Left ventricle myocardium inferior (tissue), 1 donor: Measurements from ENCODE around the gene WDR86. TPM values are rescaled to one million over a fixed set of nuclear protein-coding genes. Genes with fewer than 3 reads are reported as not detected.

Experiments used
- DNase-seq: peaks from one replicate; pipeline ENCODE4 v3.0.0-alpha.2; 2020
- H3K27ac ChIP-seq: fragments of 200-600 bp; replicated peaks from 2 replicates; pipeline ENCODE4 v1.8.0; 2021
- H3K27me3 ChIP-seq: fragments of 200-600 bp; 2 replicates; pipeline ENCODE4 v1.8.0; 2021; ENCODE audit warnings: low read depth
- H3K36me3 ChIP-seq: fragments of 200-600 bp; 2 replicates; pipeline ENCODE4 v1.8.0; 2021
- H3K4me1 ChIP-seq: fragments of 200-600 bp; 2 replicates; pipeline ENCODE4 v1.8.0; 2021
- H3K4me3 ChIP-seq: fragments of 200-600 bp; 2 replicates; pipeline ENCODE4 v1.8.0; 2021; ENCODE audit warnings: mild to moderate bottlenecking, moderate library complexity
- H3K9me3 ChIP-seq: fragments of 200-600 bp; replicated peaks from 2 replicates; pipeline ENCODE4 v1.8.0; 2021
- CTCF ChIP-seq: fragments of 200-600 bp; IDR thresholded peaks from 2 replicates; pipeline ENCODE4 v1.8.0; 2021; ENCODE audit warnings: antibody characterized with exemption, mild to moderate bottlenecking, borderline replicate concordance
- intact Hi-C: fragments of 100-400 bp; cut with micrococcal nuclease; formaldehyde crosslinking; loops from one replicate; pipeline ENCODE4 v1.11.0; 2022
- total RNA-seq: library from RNA; stranded (reverse); fragmentation: NEBNext Ultra II Directional; extraction: Animal tissue kit (Norgen Biotek cat#: 25700); gene quantifications from one replicate; pipeline ENCODE4 v1.2.1, GENCODE V29; 2021
- donor health status: DM: no; HTN: yes; CAD: no; lungs with severe emphysema.

Gene WDR86
- total RNA-seq, 1 donor from 2014 or later = 0.16 TPM

GRCh38 chr7:151454932-151455530, 45.2 kb upstream of the WDR86 start:
- Histone ChIP-seq H3K36me3 (no peaks in the 10 kb centered on the region), H3K4me1 (peaks cover 12% of the 10 kb centered on the region), H3K27me3 (no peaks in the 10 kb centered on the region), H3K4me3 (no peak overlapping the region), H3K27ac (no peak overlapping the region), H3K9me3 (no peaks in the 10 kb centered on the region)
- no peak for TF ChIP-seq CTCF
- intact Hi-C loops = no loop called here
- DNase-seq = no peak

GRCh38 chr7:151454305-151454704, 44.5 kb upstream of the WDR86 start:
- no peak for DNase-seq
- intact Hi-C loops = no loop called here
- Histone ChIP-seq H3K4me3 (no peak overlapping the region), H3K9me3 (no peaks in the 10 kb centered on the region), H3K36me3 (no peaks in the 10 kb centered on the region), H3K27me3 (no peaks in the 10 kb centered on the region), H3K4me1 (peaks cover 5% of the 10 kb centered on the region), H3K27ac (no peak overlapping the region)
- no peak for TF ChIP-seq CTCF

GRCh38 chr7:151453326-151453791, 43.5 kb upstream of the WDR86 start:
- H3K27ac ChIP-seq = no peak overlapping the region
- H3K27me3 ChIP-seq = no peaks in the 10 kb centered on the region
- no peaks in the 10 kb centered on the region for H3K36me3 ChIP-seq
- peaks cover 4% of the 10 kb centered on the region for H3K4me1 ChIP-seq
- no peak overlapping the region for H3K4me3 ChIP-seq
- intact Hi-C loops = no loop called here
- no peak for TF ChIP-seq CTCF
- H3K9me3 ChIP-seq = no peaks in the 10 kb centered on the region
- DNase-seq = no peak

GRCh38 chr7:151452680-151453325, 43.0 kb upstream of the WDR86 start:
- H3K9me3 ChIP-seq = no peaks in the 10 kb centered on the region
- no peaks in the 10 kb centered on the region for H3K36me3 ChIP-seq
- no peak overlapping the region for H3K27ac ChIP-seq
- no peak overlapping the region for H3K4me3 ChIP-seq
- H3K27me3 ChIP-seq = no peaks in the 10 kb centered on the region
- TF ChIP-seq CTCF = no peak
- intact Hi-C loops = no loop called here
- H3K4me1 ChIP-seq = peaks cover 10% of the 10 kb centered on the region
- no peak for DNase-seq

GRCh38 chr7:151451626-151452571, 42.1 kb upstream of the WDR86 start:
- no peak for DNase-seq
- H3K4me1 ChIP-seq = peaks cover 10% of the 10 kb centered on the region
- H3K36me3 ChIP-seq = no peaks in the 10 kb centered on the region
- H3K4me3 ChIP-seq = no peak overlapping the region
- H3K9me3 ChIP-seq = no peaks in the 10 kb centered on the region
- TF ChIP-seq CTCF = no peak
- H3K27ac ChIP-seq = no peak overlapping the region
- H3K27me3 ChIP-seq = no peaks in the 10 kb centered on the region
- intact Hi-C loops = no loop called here
